WERI-Rb-1 (cell line): ENCODE data around the gene TOX4.

ENCODE experiments used
- DNase-seq: peaks from one replicate; pipeline ENCODE4 v3.0.0-alpha.2; 2020
- H3K27ac ChIP-seq: fragments of 250-450 bp; sonication (Bioruptor Pico); 2 replicates; pipeline ENCODE4 v1.5.1; 2020; ENCODE audit warnings: mild to moderate bottlenecking, moderate library complexity
- H3K27me3 ChIP-seq: fragments of 250-450 bp; sonication (Bioruptor Pico); 2 replicates; pipeline ENCODE4 v1.5.1; 2021; ENCODE audit warnings: mild to moderate bottlenecking, low read depth, moderate library complexity; ENCODE audit not compliant: insufficient read depth, severe bottlenecking
- H3K36me3 ChIP-seq: fragments of 250-450 bp; sonication (Bioruptor Pico); 2 replicates; pipeline ENCODE4 v1.5.1; 2020; ENCODE audit warnings: mild to moderate bottlenecking, moderate library complexity
- H3K4me3 ChIP-seq: 2 replicates; pipeline ENCODE4 v1.5.1; 2011; ENCODE audit warnings: low read depth, mild to moderate bottlenecking, control low read depth, low read length
- H3K9me3 ChIP-seq: fragments of 250-450 bp; sonication (Bioruptor Pico); 2 replicates; pipeline ENCODE4 v1.5.1; 2021; ENCODE audit warnings: mild to moderate bottlenecking, moderate library complexity; ENCODE audit not compliant: severe bottlenecking
- CTCF ChIP-seq: IDR thresholded peaks from 2 replicates; pipeline ENCODE4 v1.5.1; 2011; ENCODE audit warnings: low read depth, mild to moderate bottlenecking, control low read depth, inconsistent platforms, low read length

TOX4 gene

GRCh38 chr14:21520767-21521166 is 43.8 kb downstream of the TOX4 start:
- DNase-seq, result no peak
- Histone ChIP-seq H3K4me3 (no peak overlapping the region), H3K27me3 (no peaks in the 10 kb centered on the region), H3K36me3 (peaks cover 41% of the 10 kb centered on the region), H3K9me3 (no peaks in the 10 kb centered on the region), H3K27ac (no peak overlapping the region)
- no peak for TF ChIP-seq CTCF

GRCh38 chr14:21521501-21521900 is 44.5 kb downstream of the TOX4 start:
- no peak for DNase-seq
- H3K36me3 ChIP-seq, result peaks cover 41% of the 10 kb centered on the region
- no peak for TF ChIP-seq CTCF
- H3K4me3 ChIP-seq, result no peak overlapping the region
- H3K27me3 ChIP-seq, result no peaks in the 10 kb centered on the region
- H3K9me3 ChIP-seq, result no peaks in the 10 kb centered on the region
- no peak overlapping the region for H3K27ac ChIP-seq

GRCh38 chr14:21523203-21523602 is 46.2 kb downstream of the TOX4 start:
- peaks cover 41% of the 10 kb centered on the region for H3K36me3 ChIP-seq
- no peak for TF ChIP-seq CTCF
- no peaks in the 10 kb centered on the region for H3K27me3 ChIP-seq
- H3K9me3 ChIP-seq, result no peaks in the 10 kb centered on the region
- no peak overlapping the region for H3K27ac ChIP-seq
- no peak overlapping the region for H3K4me3 ChIP-seq
- DNase-seq, result no peak

- peak overlapping the region; percentile 97 for H3K27ac ChIP-seq
Observed at GRCh38 chr14:21524575-21525490, 47.8 kb downstream of the TOX4 start.

GRCh38 chr14:21525571-21525961 is 48.6 kb downstream of the TOX4 start:
- no peaks in the 10 kb centered on the region for H3K9me3 ChIP-seq
- peak; percentile 75 for DNase-seq
- H3K27ac ChIP-seq, result peak overlapping the region; percentile 97
- no peak for TF ChIP-seq CTCF
- H3K4me3 ChIP-seq, result peak overlapping the region; percentile 83
- no peaks in the 10 kb centered on the region for H3K27me3 ChIP-seq
- peaks cover 41% of the 10 kb centered on the region for H3K36me3 ChIP-seq

More at GRCh38 chr14:21524575-21525490, 47.8 kb downstream of the TOX4 start:
- Histone ChIP-seq H3K27me3 (no peaks in the 10 kb centered on the region), H3K9me3 (no peaks in the 10 kb centered on the region), H3K36me3 (peaks cover 41% of the 10 kb centered on the region), H3K4me3 (peak overlapping the region; percentile 83)
- DNase-seq, result no peak
- no peak for TF ChIP-seq CTCF
